Kasumi-1 (cell line): ENCODE results near the gene SCTR.

Source experiments
- DNase-seq, 2 experiments: peaks; one replicate each; lab custom pipeline; 2025; lab: John Stamatoyannopoulos, UW

The SCTR gene

GRCh38 chr2:119523383-119523951 lies 816 bp downstream of the SCTR start:
- no peak for DNase-seq

- no peak for DNase-seq
Observed at GRCh38 chr2:119522671-119523070, 1.6 kb downstream of the SCTR start.

GRCh38 chr2:119521433-119522050 lies 2.7 kb downstream of the SCTR start:
- no peak for DNase-seq

GRCh38 chr2:119520696-119521432 lies 3.4 kb downstream of the SCTR start:
- DNase-seq: no peak

- no peak for DNase-seq
Observed at GRCh38 chr2:119519057-119519408, 5.2 kb downstream of the SCTR start.

- no peak for DNase-seq
Observed at GRCh38 chr2:119518401-119519056, 5.8 kb downstream of the SCTR start.

- DNase-seq: peak; percentile 65 to 67
Observed at GRCh38 chr2:119517433-119517832, 6.8 kb downstream of the SCTR start.

- DNase-seq: no peak
Observed at GRCh38 chr2:119516121-119516520, 8.2 kb downstream of the SCTR start.

GRCh38 chr2:119513832-119514231 lies 10.5 kb downstream of the SCTR start:
- DNase-seq: no peak

GRCh38 chr2:119512946-119513345 lies 11.3 kb downstream of the SCTR start:
- no peak for DNase-seq

GRCh38 chr2:119511989-119512388 lies 12.3 kb downstream of the SCTR start:
- DNase-seq: no peak

GRCh38 chr2:119508756-119509155 lies 15.5 kb downstream of the SCTR start:
- DNase-seq: no peak

- DNase-seq: no peak
Observed at GRCh38 chr2:119496682-119497081, 27.6 kb downstream of the SCTR start.

- DNase-seq: no peak
Observed at GRCh38 chr2:119495948-119496347, 28.3 kb downstream of the SCTR start.

GRCh38 chr2:119494163-119494790 lies 30.0 kb downstream of the SCTR start:
- DNase-seq: no peak

GRCh38 chr2:119491776-119492525 lies 32.3 kb downstream of the SCTR start:
- DNase-seq: no peak

- DNase-seq: no peak
Observed at GRCh38 chr2:119490653-119491195, 33.6 kb downstream of the SCTR start.

GRCh38 chr2:119490106-119490505 lies 34.2 kb downstream of the SCTR start:
- DNase-seq: no peak

- DNase-seq: no peak
Observed at GRCh38 chr2:119489232-119489952, 34.9 kb downstream of the SCTR start.

- no peak for DNase-seq
Observed at GRCh38 chr2:119488245-119489214, 35.8 kb downstream of the SCTR start.
